COR-L47 (cell line): Measurements from ENCODE around the gene NDEL1.
A peak's percentile ranks its signal among the peaks of the same experiment; 100 is the strongest.
"Not testable (repeated sequence)": the region's sequence is repeated elsewhere in the genome, so short reads cannot be mapped to it uniquely, and the experiment has no call there.

Source experiments
- DNase-seq: peaks from one replicate; lab custom pipeline; 2025; lab: John Stamatoyannopoulos, UW

The NDEL1 gene

GRCh38 chr17:8435245-8436168 is at the start of gene NDEL1:
Gene NDEL1, plus strand, starts transcription at chr17:8435884. Its CDS starts 8,388 bp downstream, at chr17:8444272.
- peak; percentile 83 for DNase-seq

DNA sequence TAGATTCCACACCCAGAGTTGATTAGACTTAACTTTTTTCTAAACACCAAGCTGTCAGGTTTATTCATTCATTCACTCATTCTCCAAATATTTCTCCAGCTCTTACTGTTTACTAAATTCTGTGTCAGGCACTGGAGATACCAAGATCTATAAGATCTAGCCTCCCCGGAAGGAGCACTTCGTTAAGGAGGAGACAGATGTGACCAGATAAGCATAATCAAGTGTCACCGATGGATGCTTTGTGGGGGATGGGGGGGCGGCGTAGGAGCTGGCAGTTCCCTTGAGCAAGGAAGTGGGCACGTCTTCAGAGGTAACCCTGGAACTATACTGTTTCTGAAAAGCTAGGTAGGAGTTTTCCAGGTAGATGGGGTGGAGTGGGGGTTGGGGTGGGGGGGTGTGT is 48.8 kb upstream of the NDEL1 start:
- DNase-seq = no peak

DNA sequence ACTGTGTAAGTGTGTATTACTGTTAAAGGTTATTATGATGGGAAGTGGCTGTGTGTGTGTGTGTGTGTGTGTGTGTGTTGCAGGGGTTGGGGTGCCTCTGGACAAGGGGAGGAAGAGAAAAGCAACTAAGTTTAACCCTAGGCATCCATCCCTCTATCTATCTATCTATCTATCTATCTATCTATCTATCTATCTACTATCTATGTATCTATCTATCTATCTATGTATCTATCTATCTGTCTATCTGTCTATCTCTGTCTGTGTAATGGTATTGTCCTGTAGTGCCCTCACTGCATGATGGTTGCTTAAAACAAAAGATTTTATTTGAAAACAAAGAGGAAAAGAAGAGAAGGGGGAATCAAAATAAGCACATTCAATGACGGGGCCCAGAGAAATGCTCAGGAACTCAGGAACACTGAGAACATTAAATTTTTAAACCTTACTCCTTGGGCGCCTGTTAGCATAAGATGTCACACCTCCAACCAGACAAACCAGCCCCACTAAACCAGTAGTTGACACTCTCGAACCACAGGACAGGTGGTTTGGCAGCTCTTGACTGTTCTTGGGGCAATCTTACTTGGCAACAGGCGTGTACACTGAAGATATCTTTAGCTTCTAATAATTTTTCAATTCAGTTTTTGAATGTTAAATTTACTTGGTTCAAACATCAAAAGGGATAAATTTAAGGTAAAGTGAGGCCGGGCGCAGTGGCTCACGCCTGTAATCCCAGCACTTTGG is 47.6 kb upstream of the NDEL1 start:
- DNase-seq = no peak

DNA sequence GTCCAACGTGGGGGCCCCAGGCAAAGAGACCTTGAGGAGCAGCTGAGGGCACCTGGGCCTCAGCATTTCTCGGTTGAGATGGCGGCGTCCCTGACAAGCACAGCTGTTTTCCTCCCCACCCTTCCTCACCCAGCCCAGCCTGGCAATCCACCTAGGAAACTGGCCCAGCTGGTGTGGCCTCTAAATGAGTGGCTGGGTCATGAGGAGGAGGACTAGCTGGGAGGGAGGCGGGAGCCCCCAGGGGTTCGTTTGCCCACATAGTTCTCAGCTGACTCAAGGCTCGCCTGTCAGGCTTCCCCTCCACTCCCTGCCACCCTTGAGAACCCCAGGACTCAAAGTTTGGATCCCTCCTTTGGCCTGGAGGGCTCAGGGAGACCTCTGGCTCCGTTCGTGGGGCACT is 44.0 kb upstream of the NDEL1 start:
- DNase-seq = no peak

DNA sequence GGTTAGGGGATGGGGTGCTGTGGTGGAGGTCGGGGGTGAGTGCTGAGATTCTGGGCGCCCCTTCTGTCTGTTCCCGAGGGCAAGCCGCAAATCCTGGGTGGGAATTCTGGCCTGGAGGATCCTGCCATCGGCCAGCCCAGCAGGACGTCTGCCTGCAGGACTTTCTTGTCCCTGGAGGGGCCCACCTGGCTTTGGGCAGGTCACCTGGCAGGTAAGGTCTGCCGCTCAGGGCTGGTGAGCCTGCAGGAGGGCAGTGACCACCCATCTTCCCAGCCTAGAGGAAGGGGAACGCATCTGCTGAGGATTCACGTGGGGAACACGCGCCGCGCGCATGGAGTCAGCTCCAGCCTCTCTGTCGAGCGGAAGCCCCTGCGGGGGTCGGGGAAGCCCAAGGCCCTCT is 43.4 kb upstream of the NDEL1 start:
- no peak for DNase-seq

GRCh38 chr17:8392674-8393469 is 42.8 kb upstream of the NDEL1 start:
- no peak for DNase-seq

GRCh38 chr17:8393470-8394231 is 42.0 kb upstream of the NDEL1 start:
- no peak for DNase-seq

GRCh38 chr17:8394497-8394896 is 41.2 kb upstream of the NDEL1 start:
- not testable (repeated sequence) for DNase-seq

GRCh38 chr17:8397636-8398035 is 38.0 kb upstream of the NDEL1 start, which contains the start of gene RNF222:
Gene RNF222, minus strand, starts transcription at chr17:8397827. Its CDS starts 4,366 bp downstream, at chr17:8393461.
- no peak for DNase-seq

- no peak for DNase-seq
These were observed 36.7 kb upstream of the NDEL1 start for GRCh38 chr17:8398980-8399379.

- DNase-seq = no peak
These were observed 34.6 kb upstream of the NDEL1 start for GRCh38 chr17:8401107-8401506.

GRCh38 chr17:8402921-8403536 is 32.7 kb upstream of the NDEL1 start:
- no peak for DNase-seq

DNA sequence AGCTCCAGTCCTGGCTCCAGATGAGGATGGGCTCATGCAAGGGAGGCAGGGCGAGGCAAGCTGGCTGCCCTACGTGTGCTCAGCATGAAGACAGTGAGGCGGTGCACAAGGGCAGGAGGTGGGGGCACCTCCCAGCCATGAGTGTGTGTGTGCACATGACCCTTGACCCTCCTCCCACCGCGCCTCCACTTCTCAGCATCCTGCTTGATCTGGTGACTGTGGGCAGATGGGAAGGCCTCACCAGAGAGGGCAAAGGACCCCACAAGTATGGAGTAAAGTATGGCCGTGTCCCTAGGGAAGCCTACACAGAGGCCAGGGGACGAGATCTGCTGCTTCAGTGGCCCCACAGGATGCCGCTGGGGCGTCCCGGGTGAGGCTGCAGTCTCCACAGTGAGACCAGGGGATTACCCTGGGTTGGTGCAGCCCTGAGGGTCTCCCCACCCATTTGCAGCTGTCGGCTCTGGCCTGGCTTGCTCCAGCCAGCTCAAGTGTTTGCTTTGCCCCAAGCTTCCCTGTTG is 30.1 kb upstream of the NDEL1 start:
- DNase-seq = no peak

DNA sequence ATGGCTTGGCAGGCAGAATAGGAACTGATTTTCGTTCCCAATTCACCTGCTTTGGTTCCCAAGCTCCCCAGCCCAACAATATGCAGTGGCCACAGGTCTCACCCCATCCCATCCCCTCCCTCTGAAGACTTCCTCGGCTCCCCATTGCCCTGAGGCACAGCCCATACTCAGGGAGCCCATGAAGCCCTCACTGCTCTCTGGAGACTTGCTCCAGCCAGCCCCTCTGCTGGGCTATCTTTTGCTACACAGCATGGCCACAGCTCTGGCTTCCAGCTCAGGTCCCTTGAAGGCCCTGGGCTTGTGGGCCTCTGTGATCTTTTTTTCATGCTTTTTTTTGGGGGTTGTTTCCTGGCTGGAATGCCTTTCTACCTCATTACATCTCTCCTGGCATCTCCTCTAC is 29.5 kb upstream of the NDEL1 start:
- DNase-seq = no peak

GRCh38 chr17:8408371-8408770 is 27.3 kb upstream of the NDEL1 start:
- DNase-seq = no peak

GRCh38 chr17:8409966-8410882 is 25.5 kb upstream of the NDEL1 start:
- DNase-seq = peak; percentile 33

DNA sequence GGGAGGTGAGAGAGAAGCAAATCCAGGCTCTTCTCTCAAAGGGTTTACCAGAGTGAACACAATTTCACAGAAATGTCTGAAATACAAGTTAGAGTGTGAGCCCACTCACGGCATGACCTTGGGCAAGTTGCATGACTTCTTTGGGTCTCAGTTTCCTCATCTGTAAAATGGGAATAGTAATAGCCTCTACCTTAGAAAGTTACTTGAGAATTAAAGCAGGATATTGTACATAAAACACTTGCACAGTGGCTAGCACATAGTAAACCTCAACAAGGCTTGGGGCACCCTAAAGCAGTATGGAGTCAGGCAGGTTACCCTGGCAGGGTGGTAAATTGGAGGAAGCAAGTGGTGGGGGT is 24.8 kb upstream of the NDEL1 start:
- no peak for DNase-seq

- DNase-seq = no peak
These were observed 23.6 kb upstream of the NDEL1 start for GRCh38 chr17:8412089-8412488.

GRCh38 chr17:8413328-8413727 is 22.4 kb upstream of the NDEL1 start:
- no peak for DNase-seq

DNA sequence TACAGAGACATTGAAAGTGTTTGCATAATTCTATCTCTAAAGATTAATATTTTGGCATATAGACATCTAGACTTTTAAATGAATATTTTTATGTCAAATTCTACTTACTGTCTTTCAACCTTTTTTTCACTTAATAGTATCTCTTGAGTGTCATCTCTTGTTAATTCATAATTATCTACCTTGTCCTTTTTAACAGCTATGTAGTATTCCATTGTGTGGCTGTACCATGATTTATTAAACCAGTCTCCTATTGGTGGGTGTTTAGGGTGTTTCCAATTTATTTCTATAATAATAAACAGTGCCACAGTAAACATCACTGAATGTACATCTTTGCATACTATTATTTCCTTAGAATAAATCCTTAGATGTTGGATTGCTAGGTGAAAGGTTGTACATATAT is 21.7 kb upstream of the NDEL1 start:
- no peak for DNase-seq
